HG03521 (cell line): ENCODE measurements around the gene TMEM63A.
A peak's percentile ranks its signal among the peaks of the same experiment; 100 is the strongest.

Experiments used
- ATAC-seq: cut with Tn5 transposase; IDR thresholded peaks from one replicate; pipeline ENCODE4 v1.9.1; 2021; ENCODE audit warnings: mild to moderate bottlenecking, moderate library complexity; ENCODE audit not compliant: unreplicated experiment

The TMEM63A gene

DNA sequence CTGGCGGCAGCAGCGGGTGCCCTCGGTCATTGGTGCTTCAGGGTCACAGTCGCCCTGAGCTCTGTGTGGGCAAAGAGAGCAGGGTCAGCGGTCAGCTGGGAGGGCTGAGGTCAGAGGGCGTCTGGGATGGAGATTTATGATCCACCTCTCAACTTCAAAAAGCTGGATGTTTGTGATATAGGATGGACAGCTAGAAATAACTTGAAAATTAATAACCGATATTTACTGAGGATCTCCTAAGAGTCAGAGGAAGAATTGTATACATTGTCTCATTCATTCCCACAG lies 4.8 kb upstream of the TMEM63A start:
- no peak for ATAC-seq

DNA sequence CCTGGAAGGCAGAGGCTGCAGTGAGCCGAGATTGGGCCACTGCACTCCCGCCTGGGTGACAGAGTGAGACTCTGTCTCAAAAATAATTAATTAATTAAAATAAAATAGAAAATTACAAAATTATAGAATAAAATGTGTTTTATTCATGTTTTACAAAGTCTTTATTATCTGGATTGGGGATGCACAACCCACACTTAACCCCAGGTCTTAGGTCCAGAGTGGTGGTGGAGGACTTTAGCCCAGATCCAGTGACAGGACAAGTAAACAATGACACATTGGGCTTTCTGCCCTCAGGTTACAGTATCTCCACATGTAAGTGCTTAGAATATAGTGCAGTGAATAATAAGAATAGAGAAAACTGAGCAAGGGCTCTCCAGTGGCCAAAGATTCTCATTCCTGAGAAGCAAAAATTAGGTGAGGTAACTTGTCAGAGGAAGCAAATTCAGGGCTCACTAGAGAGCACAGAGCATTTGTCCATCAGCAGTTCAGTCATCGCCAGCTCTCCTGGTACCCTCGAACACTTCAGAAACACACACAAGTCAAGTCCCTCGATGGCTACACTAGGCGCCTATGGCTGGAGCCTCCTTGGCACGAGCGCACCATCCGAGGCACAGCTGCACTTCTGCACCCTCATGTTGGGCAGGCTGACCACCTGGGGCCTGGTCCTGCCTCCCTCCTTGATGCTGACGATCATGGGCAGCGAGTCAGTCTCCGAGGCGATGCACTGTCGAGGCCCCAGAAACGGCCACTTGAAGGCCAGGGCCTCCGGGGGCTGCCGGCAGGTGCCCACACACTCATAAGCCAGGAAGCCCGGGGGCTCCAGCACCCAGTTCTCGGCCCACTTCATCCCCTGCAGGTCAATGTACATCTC lies 4.2 kb upstream of the TMEM63A start:
- no peak for ATAC-seq

DNA sequence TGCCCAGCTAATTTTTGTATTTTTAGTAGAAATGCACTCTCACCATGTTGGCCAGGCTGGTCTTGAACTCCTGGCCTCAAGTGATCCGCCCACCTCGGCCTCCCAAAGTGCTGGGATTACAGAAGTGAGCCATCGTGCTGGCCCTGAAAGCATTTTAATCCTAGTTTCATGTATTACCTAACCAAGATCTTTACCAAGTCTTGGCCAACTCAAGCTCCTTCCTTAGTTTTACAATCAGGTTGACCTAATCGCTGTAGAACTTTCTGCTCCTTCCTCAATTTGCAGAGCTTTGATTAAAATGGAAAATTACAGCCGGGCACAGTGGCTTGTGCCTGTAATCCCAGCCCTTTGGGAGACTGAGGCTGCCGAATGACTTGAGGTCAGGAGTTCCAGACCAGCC lies 3.2 kb upstream of the TMEM63A start:
- ATAC-seq: no peak

DNA sequence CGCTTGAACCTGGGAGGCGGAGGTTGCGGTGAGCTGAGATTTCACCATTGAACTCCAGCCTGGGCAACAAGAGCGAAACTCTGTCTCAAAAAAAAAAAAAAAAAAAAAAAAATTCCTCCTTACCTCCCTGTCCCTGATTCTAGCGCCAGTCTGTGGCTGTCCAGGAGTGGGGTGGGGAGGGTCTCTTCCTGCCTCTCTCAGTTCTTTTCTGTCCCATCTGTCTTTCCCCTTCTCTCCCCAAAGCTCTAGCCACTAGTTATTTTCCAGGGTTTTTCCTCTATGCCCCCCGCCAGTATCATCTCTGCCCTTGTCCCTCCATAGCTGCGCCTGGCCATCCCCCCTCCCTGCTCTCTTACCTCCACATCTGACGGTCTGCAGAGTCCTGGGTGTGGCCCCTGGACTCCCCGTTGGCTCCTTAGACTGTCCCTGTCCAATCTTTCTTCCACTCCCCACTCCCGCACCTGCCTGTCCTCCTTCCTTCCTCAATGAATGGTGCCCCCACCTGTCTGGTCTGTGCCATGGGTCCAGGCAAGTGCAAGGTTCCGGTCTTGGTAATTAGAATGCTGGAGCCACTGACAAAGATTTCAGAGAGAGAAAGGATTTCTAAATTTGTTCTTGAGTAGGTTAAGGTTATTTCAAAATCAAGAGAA lies 1.6 kb upstream of the TMEM63A start:
- no peak for ATAC-seq

DNA sequence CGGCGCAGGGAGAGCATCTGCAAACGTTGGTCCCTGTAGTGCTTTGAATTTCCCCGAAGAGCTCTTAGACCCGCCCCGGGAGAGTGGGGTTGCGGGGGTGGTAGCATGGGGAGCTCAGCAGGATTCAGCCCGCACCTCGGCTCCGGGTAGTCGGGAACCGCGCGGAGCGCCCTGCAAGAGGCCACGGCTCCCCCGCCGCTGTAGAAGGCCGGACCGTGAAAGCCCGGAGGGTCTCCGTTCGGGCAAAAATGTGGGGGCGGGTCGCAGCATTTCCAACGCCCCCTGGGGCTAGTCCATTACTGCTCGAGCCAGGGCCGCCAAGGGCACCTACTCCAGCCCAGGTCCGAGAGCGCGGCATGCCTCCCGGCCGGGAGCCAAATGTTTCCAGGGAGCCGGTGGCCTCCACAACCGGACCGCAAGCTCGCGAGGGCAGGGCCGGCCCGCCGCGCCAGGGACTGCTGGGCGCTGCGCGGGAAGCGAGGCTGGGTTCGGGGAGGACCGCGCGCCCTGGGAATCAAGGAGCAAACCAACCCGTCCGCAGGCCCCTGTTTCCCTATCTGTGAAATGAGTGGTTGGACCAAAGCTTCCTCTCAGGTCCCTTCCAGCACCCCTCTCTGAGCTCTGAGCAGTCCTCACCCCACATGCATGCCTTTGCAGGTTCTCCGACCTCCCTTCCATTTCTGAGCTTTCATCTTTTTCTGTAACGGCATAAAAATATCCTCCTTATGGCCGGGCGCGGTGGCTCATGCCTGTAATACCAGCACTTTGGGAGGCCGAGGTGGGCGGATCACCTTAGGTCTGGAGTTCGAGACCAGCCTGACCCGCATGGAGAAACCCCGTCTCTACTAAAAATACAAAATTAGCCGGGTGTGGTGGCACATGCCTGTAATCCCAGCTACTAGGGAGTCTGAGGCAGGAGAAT lies 775 bp upstream of the TMEM63A start:
- peak; percentile 14 for ATAC-seq

DNA sequence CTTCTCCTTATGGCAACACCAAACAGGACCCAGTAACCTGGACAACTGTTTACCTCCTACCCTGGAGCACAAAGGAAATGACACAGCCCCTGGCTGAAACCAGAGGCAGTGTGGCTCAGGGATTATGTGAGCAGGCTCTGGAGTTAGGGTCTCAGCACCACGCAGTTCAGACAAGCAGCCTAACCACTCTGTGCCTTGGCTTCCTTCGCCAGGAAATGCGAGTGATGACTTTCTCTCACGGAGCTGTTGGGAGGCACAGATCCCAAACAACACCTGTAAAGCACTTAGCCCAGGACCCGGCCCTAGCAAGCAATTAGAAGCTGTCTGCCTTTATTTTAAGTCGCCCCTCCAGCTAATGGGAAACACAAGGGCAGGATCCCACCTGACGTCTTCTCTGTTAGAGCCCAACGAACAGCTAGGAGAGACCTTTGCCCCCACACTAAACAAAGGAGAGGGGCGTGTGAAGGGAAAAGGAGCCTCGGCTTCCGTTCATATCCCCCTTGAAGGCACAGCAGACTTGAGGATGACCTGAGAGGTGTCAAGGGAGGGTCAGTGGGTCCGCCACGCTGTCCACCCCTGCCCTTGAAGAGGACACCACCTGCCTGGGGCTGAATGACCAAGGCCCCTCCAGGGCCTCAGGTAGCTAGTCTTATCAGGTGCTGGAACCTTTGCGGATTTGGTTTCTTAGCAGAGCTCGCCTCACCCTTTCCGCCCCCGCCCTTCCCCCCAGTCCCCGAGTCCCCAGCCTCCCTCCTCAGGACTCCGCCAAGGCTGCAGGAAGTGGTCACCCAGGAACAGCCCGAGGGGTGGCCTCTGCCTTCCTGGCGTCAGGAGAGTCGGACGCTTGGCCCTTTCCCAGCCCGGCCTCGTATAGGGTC lies 860 bp downstream of the TMEM63A start:
- no peak for ATAC-seq

DNA sequence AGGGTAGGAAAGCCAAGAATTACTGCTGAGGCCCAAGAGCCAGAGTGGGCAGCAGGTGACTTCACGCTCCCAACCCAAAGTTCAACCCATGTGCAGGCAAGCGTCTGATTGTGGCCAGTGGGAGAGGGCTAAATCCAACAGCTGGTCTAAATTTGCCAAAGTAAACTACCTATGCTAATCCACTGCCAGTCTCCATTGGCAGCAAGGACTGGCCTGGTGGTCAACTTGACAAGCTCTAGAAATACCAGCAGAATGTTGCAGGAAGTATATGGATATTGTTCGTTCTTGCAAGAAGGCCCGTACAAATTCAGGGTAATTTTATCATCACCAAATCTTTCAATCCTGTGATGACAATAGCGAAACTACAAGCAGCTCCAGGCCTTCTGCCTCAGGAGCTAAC lies 1.5 kb downstream of the TMEM63A start:
- ATAC-seq: no peak

DNA sequence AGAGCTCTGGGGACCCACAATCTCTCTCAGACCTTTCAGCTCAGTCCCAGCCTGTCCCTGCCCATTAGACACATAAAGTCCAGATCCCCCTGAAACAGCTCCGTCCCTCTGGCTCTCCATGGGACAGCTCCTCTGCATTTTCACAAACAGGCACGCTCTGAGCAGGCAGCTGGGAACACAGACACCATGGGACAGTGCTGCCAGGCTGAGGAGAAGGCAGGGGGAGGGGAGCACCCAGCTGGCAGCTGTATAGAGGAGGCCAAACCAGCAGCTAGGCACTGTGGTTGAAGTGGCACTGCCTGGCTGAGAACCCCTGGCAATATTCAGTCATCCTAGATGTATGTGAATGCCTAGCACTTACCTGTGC lies 2.0 kb downstream of the TMEM63A start:
- ATAC-seq: no peak

DNA sequence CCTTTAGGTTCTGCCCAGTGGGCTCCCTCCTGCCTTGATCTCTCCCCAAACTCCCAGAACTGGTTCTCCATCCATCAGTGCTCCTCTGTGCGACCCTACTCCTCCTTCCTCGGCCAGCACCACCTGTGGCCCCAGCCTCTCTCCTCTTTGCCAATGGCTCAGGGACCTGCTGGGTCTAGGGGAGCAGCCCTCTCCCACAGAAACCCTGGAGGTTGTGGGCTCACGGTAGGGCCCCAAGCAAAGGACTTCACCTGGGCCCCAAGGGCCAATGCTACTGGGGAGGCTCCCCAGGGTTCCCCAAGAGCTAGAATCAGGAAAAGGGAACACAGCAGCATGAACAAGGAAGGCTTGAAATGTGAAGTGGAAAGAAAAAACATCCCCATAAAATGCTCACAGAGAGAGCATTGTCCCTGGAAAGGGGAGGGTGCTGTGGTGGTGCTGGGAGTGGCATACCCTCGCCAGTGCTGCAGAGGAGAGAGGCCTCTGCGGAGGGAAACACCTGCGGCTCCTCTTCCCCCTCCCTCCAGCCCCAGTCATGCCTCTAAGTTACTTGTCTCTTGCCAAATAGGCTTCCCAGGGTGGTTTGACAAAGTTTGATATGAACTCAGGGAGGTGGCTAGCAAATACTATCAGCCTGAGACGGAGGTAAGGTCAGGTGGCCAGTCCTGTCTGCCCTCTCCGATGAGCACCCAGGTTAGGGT lies 2.5 kb downstream of the TMEM63A start:
- no peak for ATAC-seq

DNA sequence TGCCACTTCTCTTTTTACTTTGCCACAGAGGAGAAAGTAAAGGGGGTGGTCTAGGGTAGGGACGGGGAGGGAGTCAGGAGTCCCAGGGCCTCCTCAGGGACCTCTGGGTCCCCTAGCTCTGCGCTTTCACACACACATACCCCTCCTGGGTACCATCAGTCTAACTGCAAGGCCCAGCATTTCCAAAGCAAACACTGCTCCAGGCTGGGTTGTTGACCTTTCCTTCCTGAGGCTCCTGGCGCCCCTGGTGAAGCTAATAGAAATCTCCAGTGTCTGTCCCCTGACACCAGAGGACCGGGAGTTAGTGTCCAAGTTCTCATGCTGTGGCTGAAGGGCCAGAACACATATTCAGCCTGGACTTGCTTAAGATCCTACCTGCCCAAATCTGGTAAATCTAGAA lies 3.9 kb downstream of the TMEM63A start:
- ATAC-seq: no peak

DNA sequence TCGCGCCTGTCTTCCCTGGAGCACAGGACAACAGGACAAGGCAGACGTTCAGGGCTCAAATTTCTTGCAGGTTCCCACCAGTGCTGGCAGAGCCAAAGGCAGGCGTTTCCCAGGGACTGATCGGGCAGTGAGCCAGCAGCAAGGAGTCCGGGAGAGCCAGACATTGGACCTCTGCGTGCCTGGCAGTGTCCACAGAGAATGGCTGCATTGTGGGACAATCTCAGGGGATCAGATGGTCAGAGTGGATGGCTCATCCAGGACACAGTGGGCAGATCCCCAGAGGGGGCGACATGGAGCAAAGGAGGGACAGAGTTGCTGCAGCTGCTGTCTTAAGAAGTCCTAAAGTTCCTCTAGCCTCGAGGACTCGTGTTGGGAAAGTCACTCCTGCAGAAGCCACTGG lies 4.6 kb downstream of the TMEM63A start:
- ATAC-seq: no peak

DNA sequence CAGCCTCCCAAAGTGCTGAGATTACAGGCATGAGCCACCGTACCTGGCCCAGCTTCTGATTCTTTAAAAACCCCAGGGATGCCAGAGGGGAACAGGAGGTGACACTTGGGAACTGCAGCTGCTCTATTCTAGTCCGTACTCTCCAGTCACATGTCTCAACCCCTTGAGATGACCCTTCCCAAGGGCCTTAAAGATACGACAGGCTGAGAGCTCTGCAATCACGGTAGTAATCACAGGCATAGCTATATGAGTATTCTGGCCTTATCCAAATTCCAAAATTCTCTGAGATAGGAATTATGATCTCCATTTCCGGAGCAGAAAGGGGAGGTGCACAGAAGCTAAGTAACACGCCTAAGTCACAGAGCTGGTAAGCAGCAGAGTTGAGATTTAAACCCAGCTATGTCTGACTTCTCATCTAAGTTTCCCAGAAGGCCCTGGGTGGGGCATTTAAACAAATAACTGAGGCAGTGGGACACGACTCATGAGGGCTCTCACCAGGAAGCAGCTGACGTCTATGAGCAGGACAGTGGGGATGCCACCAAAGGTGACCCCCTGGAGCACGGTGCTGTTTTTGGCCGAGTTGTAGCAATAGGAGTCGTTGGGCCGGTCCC lies 5.2 kb downstream of the TMEM63A start:
- ATAC-seq: no peak

DNA sequence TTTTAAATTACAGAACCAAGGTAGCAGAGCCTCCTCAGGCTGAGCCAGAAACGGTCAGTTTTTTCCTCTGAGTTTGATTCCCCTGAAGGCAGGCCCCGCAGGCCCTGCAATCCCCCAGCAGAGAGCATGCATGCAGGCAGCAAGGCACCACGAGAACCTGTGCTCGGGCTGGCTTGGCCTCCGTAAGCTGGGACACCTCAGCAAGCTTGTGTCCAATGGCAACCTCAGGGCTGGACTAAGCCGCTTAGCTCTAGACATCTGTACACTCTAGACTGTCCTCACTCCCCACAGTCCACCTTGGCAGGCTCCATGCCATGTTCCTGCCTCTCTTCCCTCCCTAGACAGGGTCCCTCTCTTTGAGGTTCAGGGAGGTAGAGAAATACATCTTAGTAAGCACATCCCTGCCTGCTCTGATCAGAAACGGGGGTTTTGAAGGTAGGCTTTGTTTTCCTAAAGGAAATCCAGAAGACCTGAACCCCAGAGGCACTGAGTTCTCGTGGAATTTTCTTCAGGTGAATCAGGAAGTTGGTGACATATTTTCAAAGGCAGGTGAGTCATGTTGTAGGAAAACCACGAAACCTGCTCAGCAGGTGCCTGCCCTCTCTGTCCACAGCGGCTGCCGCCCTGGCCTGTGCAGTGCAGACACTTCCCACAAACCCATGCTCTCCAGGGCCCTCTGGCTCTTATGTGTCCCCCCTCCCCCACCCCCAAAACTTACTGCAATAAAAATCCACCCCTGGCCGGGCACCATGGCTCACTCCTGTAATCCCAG lies 7.0 kb downstream of the TMEM63A start:
- ATAC-seq: no peak

DNA sequence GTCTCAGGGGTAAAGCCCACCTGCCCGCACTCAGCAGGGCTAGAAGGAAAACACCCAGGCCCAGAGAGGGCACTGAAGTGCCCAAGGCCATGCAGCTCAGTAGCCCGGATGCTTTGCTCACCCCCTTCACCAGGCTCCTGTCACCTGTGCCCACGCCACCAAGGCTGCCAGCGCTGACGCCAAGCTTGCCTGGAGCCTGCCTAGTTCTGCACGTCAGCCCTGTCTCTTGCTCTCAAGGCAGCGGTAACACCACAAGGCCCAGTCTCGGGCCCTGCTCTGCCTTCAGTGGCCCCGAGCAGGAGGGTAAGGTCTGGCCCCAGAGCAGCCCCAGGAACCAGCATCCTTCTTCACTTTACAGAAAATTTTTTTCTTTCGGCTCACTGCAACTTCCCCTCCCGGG lies 7.7 kb downstream of the TMEM63A start:
- no peak for ATAC-seq

DNA sequence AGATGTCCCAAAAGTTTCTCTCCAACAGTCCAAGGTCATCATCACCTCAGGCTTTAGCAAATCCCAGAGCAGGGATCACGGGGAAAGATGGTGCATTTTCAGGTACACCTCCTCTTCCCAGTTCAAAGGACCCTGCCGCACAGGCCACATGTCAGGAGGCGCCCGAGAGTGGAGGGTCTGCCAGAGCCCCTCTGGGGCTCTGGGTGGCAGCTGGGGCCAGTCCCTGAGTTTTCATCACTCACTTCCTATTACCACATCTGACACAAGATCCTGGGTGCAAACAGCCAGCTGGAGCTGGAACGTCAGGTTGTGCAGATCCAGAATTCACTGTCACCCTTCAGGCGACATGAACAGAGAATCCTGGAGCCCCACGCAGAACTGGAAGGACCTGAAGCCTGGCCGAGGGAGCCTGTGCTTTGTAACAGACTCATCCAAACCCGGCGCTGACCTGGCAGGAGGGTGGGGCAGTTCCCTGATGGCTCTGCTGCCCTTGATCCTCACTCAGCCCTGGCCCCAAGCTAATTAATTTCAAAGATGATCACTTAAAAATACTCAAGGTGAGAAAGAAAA lies 8.8 kb downstream of the TMEM63A start:
- ATAC-seq: no peak

DNA sequence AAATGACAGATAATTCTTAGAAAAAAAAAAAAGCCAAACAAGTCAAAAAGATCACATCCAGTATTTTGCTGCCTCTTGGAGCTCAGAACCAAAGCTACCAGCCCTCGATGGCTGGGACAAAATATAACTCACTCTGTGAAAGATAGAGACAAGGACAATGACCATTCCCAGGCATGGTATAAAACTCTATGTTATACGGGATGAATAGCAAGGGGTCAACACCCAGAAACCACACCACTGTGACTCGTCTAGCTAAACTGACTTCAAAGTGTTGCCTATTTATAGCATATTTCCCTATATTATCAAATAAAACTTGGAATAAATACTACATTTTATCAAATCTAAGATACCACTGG lies 10.1 kb downstream of the TMEM63A start:
- ATAC-seq: no peak

DNA sequence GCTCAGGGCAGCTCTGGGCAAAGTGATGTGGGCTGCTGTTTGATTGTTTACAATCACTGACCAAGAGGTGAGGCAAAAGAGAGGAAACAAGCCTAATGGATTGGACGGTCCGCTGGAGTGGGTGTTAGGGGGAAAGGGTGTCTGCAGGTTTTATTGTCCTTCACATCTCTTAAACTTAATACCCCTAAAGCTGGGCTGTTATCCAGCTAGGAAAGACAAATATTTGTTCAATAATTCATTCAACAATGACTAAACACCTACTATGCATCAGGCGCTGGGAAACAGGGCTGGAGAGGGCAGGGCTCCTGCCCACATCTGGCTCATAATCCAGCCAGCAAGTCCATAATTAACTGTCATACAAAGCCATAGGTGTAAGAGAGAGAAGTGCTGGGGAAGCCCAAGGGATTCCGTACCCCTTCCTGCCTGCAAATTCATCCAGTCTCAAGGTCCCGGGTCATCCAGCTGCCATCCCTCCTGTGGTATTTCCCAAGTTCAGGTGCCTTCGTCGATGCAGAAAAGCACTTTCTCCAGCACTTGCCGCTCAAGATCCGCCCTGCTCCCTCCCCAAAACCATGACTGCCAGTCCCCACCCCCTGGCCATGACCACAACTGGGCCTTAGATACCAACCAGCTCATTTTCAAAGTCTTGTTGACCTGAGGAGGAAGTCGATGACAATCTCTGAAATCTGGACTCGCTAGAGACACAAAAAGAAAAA lies 10.7 kb downstream of the TMEM63A start:
- no peak for ATAC-seq

DNA sequence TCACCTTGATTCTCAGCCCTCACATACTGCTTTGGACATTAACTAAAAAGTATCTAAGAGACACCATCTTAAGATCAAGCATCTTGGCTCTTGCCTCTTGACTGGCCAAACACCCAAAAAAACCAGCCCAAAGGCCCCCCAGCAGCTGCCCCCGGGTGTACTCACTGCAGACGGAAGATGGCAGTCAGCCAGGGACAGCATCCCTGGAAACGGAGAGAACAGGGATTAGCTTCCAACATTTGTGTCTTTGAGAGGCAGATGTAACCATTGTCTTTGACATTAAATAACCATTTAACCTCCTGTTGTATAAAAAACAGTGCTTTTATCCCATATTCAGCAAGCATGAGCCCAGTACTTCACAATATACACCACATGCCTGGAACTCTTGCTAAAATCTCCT lies 11.3 kb downstream of the TMEM63A start:
- ATAC-seq: no peak
